Measurements from ENCODE around the gene AIF1. TPM values are rescaled to one million over a fixed set of nuclear protein-coding genes. Genes with fewer than 3 reads are reported as not detected.

Gene AIF1
- total and polyA plus RNA-seq, 2 experiments from 2014 or later = 13.3 to 33.7 TPM

DNA sequence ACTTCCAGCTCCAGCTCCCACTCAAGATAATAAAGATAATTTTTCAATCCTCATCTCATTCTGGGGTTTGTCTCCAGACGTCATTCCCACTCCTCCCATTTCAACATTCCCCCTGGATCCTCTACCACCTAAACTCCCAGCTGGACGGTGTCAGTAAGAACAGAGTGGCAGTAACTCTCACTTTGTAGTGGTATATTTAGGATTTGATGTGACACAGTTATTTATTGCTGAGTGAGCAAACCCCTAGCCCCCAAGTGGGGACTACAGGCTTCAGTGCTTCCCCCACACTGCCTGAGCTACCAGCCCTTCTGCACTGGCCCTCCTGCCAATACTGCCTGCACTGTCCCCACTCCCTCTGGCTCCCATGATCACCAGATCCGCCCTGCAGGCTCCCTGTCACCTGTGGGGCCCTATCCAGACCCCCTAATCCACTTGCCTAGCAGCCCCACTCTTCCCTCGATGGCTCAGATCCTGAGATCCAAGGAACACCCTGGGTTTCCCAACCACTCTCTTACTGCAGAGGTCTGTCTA, 43.2 kb downstream of the AIF1 start:
- Histone ChIP-seq H4K20me1 (replicated peaks; ENCODE audit: insufficient read depth) (no peaks in the 10 kb centered on the region; the same call in 1 of the 2 replicates), H3K79me2 (replicated peaks; ENCODE audit: insufficient read depth) (peaks cover 28% of the 10 kb centered on the region), H3K4me1 (ENCODE audit: insufficient read depth) (peaks cover 13% of the 10 kb centered on the region), H3K27ac (ENCODE audit: low read depth) (no peak overlapping the region), H3K4me3 (no peak overlapping the region), H3K27me3 (ENCODE audit: insufficient read depth) (no peaks in the 10 kb centered on the region), H3K36me3 (ENCODE audit: insufficient read depth) (peaks cover 4% of the 10 kb centered on the region; the same call in 1 of the 2 replicates), H3F3A (replicated peaks; ENCODE audit: low read depth) (peaks cover 17% of the 10 kb centered on the region), H3K9me2 (ENCODE audit: insufficient read depth) (no peaks in the 10 kb centered on the region), H2AFZ (no peak overlapping the region), H3K4me2 (no peak overlapping the region)
- no peaks in the 10 kb centered on the region for H3K9me3 Mint-ChIP-seq
- peaks cover 35% of the 10 kb centered on the region for H3K4me1 Mint-ChIP-seq
- H3K27me3 Mint-ChIP-seq (ENCODE audit: insufficient read depth, low read depth, poor library complexity) = peaks cover 24% of the 10 kb centered on the region
- peaks cover 31% of the 10 kb centered on the region for H3K36me3 Mint-ChIP-seq (ENCODE audit: low read depth)
- ATAC-seq (no peak), DNase-seq (ENCODE audit: low spot score) (no peak)
- peak overlapping the region; percentile 90; the same call in 1 of the 3 replicates for H3K4me3 Mint-ChIP-seq
- TF ChIP-seq, protein P1, sequence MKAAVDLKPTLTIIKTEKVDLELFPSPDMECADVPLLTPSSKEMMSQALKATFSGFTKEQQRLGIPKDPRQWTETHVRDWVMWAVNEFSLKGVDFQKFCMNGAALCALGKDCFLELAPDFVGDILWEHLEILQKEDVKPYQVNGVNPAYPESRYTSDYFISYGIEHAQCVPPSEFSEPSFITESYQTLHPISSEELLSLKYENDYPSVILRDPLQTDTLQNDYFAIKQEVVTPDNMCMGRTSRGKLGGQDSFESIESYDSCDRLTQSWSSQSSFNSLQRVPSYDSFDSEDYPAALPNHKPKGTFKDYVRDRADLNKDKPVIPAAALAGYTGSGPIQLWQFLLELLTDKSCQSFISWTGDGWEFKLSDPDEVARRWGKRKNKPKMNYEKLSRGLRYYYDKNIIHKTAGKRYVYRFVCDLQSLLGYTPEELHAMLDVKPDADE (IDR thresholded peaks at IDR 0.05) = no peak
- no peak for TF ChIP-seq EZH2 (IDR thresholded peaks at IDR 0.05; ENCODE audit: low read depth, unreplicated experiment)
- no peak for TF ChIP-seq NANOG (IDR thresholded peaks at IDR 0.05; ENCODE audit: borderline replicate concordance)
- no peak for TF ChIP-seq STAT1 (IDR thresholded peaks at IDR 0.05; ENCODE audit: unreplicated experiment)
- no peak for TF ChIP-seq EZH2phosphoT487 (IDR thresholded peaks at IDR 0.05; ENCODE audit: unreplicated experiment)
- no peak for TF ChIP-seq POLR2AphosphoS5 (IDR thresholded peaks at IDR 0.05; ENCODE audit: low read depth)
- no peak for TF ChIP-seq CREB1 (CRISPR knock-in tag; IDR thresholded peaks at IDR 0.05; ENCODE audit: low read depth)
- TF ChIP-seq ZNF114 (CRISPR knock-in tag; IDR thresholded peaks at IDR 0.05) = no peak
- TF ChIP-seq, protein P2, sequence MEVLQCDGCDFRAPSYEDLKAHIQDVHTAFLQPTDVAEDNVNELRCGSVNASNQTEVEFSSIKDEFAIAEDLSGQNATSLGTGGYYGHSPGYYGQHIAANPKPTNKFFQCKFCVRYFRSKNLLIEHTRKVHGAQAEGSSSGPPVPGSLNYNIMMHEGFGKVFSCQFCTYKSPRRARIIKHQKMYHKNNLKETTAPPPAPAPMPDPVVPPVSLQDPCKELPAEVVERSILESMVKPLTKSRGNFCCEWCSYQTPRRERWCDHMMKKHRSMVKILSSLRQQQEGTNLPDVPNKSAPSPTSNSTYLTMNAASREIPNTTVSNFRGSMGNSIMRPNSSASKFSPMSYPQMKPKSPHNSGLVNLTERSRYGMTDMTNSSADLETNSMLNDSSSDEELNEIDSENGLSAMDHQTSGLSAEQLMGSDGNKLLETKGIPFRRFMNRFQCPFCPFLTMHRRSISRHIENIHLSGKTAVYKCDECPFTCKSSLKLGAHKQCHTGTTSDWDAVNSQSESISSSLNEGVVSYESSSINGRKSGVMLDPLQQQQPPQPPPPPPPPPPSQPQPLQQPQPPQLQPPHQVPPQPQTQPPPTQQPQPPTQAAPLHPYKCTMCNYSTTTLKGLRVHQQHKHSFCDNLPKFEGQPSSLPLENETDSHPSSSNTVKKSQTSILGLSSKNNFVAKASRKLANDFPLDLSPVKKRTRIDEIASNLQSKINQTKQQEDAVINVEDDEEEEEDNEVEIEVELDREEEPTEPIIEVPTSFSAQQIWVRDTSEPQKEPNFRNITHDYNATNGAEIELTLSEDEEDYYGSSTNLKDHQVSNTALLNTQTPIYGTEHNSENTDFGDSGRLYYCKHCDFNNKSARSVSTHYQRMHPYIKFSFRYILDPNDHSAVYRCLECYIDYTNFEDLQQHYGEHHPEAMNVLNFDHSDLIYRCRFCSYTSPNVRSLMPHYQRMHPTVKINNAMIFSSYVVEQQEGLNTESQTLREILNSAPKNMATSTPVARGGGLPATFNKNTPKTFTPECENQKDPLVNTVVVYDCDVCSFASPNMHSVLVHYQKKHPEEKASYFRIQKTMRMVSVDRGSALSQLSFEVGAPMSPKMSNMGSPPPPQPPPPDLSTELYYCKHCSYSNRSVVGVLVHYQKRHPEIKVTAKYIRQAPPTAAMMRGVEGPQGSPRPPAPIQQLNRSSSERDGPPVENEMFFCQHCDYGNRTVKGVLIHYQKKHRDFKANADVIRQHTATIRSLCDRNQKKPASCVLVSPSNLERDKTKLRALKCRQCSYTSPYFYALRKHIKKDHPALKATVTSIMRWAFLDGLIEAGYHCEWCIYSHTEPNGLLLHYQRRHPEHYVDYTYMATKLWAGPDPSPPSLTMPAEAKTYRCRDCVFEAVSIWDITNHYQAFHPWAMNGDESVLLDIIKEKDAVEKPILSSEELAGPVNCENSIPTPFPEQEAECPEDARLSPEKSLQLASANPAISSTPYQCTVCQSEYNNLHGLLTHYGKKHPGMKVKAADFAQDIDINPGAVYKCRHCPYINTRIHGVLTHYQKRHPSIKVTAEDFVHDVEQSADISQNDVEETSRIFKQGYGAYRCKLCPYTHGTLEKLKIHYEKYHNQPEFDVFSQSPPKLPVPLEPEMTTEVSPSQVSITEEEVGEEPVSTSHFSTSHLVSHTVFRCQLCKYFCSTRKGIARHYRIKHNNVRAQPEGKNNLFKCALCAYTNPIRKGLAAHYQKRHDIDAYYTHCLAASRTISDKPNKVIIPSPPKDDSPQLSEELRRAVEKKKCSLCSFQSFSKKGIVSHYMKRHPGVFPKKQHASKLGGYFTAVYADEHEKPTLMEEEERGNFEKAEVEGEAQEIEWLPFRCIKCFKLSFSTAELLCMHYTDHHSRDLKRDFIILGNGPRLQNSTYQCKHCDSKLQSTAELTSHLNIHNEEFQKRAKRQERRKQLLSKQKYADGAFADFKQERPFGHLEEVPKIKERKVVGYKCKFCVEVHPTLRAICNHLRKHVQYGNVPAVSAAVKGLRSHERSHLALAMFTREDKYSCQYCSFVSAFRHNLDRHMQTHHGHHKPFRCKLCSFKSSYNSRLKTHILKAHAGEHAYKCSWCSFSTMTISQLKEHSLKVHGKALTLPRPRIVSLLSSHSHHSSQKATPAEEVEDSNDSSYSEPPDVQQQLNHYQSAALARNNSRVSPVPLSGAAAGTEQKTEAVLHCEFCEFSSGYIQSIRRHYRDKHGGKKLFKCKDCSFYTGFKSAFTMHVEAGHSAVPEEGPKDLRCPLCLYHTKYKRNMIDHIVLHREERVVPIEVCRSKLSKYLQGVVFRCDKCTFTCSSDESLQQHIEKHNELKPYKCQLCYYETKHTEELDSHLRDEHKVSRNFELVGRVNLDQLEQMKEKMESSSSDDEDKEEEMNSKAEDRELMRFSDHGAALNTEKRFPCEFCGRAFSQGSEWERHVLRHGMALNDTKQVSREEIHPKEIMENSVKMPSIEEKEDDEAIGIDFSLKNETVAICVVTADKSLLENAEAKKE (CRISPR knock-in tag; IDR thresholded peaks at IDR 0.05) = no peak
- no peak for TF ChIP-seq ZNF331 (CRISPR knock-in tag; IDR thresholded peaks at IDR 0.05; ENCODE audit: low read depth)
- TF ChIP-seq, protein P3, sequence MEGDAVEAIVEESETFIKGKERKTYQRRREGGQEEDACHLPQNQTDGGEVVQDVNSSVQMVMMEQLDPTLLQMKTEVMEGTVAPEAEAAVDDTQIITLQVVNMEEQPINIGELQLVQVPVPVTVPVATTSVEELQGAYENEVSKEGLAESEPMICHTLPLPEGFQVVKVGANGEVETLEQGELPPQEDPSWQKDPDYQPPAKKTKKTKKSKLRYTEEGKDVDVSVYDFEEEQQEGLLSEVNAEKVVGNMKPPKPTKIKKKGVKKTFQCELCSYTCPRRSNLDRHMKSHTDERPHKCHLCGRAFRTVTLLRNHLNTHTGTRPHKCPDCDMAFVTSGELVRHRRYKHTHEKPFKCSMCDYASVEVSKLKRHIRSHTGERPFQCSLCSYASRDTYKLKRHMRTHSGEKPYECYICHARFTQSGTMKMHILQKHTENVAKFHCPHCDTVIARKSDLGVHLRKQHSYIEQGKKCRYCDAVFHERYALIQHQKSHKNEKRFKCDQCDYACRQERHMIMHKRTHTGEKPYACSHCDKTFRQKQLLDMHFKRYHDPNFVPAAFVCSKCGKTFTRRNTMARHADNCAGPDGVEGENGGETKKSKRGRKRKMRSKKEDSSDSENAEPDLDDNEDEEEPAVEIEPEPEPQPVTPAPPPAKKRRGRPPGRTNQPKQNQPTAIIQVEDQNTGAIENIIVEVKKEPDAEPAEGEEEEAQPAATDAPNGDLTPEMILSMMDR (conservative IDR thresholded peaks at IDR 0.05; ENCODE audit: low read depth in 2 of 2) = no peak
- TF ChIP-seq, protein P4, sequence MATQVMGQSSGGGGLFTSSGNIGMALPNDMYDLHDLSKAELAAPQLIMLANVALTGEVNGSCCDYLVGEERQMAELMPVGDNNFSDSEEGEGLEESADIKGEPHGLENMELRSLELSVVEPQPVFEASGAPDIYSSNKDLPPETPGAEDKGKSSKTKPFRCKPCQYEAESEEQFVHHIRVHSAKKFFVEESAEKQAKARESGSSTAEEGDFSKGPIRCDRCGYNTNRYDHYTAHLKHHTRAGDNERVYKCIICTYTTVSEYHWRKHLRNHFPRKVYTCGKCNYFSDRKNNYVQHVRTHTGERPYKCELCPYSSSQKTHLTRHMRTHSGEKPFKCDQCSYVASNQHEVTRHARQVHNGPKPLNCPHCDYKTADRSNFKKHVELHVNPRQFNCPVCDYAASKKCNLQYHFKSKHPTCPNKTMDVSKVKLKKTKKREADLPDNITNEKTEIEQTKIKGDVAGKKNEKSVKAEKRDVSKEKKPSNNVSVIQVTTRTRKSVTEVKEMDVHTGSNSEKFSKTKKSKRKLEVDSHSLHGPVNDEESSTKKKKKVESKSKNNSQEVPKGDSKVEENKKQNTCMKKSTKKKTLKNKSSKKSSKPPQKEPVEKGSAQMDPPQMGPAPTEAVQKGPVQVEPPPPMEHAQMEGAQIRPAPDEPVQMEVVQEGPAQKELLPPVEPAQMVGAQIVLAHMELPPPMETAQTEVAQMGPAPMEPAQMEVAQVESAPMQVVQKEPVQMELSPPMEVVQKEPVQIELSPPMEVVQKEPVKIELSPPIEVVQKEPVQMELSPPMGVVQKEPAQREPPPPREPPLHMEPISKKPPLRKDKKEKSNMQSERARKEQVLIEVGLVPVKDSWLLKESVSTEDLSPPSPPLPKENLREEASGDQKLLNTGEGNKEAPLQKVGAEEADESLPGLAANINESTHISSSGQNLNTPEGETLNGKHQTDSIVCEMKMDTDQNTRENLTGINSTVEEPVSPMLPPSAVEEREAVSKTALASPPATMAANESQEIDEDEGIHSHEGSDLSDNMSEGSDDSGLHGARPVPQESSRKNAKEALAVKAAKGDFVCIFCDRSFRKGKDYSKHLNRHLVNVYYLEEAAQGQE (IDR thresholded peaks at IDR 0.05; ENCODE audit: unreplicated experiment) = no peak
- TF ChIP-seq JUNB (IDR thresholded peaks at IDR 0.05; ENCODE audit: unreplicated experiment) = no peak
- peak overlapping the region; percentile 80; the same call in 1 of the 2 replicates for H3K27ac Mint-ChIP-seq
